GM12874 (cell line): ENCODE measurements around the gene C22orf15.

Experiments
- TF ChIP-seq, protein P1 (sequence below): IDR thresholded peaks from 2 replicates; pipeline ENCODE4 v1.5.1; 2011; ENCODE audit warnings: low read depth, mild to moderate bottlenecking, control low read depth, low read length, moderate library complexity; ENCODE audit not compliant: insufficient read depth

C22orf15 gene

DNA sequence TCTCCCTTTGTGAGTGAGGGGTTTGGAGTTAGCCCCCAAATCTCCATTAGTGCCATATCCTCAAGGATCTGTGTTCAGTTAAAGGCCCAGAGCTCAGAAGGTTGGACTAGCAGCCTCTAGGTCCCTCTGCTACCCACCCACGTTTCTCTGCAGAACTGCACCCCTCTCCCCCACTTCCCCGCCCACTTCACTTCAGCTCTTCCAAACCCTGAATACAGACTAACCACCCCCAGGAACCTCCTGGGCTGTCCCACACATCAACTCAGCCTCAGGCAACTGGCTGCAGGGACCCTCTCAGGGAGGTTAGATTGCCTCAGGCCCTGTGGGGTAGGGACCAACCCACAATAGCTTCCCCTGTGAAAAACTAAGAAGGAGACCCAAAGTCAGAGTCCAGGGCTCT, 9.4 kb upstream of the C22orf15 start:
- TF ChIP-seq, protein P1, sequence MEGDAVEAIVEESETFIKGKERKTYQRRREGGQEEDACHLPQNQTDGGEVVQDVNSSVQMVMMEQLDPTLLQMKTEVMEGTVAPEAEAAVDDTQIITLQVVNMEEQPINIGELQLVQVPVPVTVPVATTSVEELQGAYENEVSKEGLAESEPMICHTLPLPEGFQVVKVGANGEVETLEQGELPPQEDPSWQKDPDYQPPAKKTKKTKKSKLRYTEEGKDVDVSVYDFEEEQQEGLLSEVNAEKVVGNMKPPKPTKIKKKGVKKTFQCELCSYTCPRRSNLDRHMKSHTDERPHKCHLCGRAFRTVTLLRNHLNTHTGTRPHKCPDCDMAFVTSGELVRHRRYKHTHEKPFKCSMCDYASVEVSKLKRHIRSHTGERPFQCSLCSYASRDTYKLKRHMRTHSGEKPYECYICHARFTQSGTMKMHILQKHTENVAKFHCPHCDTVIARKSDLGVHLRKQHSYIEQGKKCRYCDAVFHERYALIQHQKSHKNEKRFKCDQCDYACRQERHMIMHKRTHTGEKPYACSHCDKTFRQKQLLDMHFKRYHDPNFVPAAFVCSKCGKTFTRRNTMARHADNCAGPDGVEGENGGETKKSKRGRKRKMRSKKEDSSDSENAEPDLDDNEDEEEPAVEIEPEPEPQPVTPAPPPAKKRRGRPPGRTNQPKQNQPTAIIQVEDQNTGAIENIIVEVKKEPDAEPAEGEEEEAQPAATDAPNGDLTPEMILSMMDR = no peak

DNA sequence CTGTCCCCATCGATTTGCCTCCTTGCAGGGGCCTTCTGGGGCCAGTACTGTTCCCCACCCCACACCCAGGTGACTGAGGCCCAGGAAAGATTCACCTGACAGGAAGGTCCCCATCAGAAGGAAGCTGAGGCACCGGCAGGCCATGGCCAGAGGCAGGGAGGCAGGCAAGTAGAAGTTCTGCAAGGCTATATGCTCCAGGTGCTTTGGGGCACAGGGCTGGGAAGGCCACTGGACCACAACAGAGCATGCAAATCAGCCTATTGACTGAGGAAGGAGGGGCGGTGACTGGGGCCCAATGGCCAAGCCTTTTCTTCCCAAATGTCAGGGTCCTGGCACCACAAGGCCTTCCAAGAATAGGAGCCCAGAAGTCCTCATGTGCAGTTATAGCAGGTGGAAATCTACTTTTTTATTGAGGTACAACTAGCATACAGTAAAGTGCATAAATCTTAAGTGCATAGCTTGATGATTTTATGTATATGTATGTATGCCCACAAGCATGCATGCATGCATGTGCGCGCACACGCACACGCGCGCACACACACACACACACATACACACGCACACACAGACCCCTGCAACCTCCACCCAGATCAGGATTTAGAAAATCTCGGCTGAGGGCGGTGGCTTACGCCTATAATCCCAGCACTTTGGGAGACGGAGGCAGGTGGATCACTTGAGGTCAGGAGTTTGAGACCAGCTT, 8.4 kb upstream of the C22orf15 start, which contains the start of gene VPREB3:
VPREB3 (minus strand) TSS at position 206 of the 700 bp plus-strand sequence; CDS start at position 144, 62 bp downstream.
- TF ChIP-seq, protein P1 = no peak

DNA sequence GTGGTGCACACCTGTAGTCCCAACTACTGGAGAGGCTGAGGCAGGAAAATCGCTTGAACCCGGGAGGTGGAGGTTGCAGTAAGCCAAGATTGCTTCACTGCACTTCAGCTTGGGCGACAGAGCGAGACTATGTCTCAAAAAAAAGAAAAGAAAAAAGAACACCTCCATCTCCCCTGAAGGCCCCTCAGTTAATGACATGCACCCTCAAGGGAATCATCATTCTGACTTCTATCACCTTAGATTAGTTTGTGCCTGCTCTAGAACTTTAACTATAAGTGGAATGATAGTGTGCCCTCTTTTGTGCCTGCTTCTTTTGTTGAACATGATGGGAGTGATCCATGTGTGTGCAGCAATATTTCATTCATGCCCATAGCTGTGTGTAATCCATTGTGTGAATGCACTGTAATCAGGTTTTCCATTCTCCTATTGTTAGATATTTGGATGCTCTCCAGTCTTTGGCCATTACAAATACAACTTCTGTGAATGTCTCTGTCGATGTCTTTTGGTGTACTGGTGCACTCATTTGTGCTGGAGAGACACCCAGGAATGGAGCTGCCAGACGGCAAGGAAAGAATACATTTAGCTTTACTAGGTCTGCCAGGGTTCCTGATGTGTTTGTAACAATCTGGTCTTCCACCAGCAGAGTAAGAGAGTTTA, 7.7 kb upstream of the C22orf15 start:
- TF ChIP-seq, protein P1 = no peak

DNA sequence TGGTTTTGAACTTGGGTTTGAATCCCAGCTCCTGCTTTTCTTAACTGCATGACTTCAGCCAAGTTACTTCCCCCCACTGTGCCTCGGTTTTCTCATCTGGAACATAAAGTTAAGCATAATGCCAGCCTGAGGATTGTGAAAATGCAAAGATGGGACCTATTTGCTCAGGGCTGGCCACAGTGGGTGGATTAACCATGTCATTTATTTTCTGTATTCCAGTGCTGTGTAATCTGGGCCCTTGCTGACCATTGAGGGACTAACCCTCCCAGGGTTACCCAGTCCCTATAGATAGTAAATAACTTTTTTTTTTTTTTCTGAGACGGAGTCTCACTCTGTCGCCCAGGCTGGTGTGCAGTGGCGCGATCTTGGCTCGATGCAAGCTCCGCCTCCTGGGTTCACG, 7.1 kb upstream of the C22orf15 start:
- TF ChIP-seq, protein P1 = no peak

DNA sequence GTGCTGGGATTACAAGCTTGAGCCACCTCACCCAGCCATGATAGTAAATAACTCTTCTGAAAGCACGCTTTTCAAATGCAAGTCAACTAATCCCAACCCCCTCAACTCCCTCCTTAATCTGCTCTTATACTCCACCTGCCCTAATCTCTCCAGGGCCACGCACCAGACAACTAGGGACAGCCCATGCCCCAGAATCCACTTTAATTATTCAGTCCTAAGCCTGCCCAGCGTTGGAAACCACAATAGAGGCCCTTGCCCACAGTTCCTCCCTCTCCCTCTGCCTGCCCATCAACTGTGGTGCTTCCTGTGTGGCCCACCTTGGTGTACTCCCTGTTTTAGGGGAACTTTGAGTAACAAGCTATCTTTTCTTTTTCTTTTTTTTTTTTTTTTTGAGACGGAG, 5.9 kb upstream of the C22orf15 start:
- TF ChIP-seq, protein P1 = no peak

DNA sequence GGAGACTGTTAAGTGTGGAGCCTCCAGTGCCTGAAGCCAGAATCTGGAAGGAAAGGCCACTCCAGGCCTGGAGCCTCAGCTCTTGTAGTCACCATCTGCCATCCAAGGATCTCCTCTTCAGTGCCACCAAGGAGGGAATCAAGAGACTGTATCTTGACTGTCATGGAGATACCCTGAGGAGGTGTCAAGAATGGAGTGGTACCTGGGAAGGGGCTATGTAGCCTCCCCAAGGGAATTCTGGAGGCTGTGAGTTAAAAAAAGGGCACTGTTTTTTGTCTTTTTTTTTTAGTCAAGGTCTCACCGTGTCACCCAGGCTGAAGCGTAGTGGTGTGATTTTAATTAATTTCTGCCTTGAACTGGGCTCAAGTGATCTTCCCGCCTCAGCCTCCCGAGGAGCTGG, 3.2 kb upstream of the C22orf15 start:
- TF ChIP-seq, protein P1 = no peak

DNA sequence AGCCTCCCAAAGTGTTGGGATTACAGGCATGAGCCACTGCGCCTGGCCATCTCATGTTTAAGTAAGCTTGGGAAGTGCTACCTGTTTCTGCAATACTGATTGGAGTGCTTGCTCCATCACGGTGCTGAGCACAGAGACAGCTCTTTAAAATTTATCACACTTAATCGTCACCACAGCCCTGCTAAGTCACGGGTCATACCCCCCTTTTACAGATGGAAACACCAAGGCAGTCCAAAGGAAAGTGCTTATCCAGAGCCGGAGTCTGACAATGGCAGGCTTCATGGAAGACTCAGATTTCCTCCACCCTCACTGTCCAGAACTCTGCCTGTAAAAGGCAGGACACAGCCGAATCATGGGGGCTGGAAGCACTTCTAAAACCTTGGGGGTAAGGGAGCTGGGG, 2.7 kb upstream of the C22orf15 start:
- TF ChIP-seq, protein P1 = no peak
